A172 (cell line): ENCODE results near the gene MAEA. TPM values are rescaled to one million over a fixed set of nuclear protein-coding genes. Genes with fewer than 3 reads are reported as not detected.
A peak's percentile ranks its signal among the peaks of the same experiment; 100 is the strongest.

ENCODE experiments used
- DNase-seq: peaks from one replicate; pipeline ENCODE4 v3.0.0-alpha.2; 2015; ENCODE audit warnings: low spot score
- total RNA-seq: library from RNA; depleted of rRNA; stranded (reverse); fragments of >200 nt; shearing (Covaris generic); gene quantifications from 2 replicates; pipeline ENCODE4 v1.2.3, GENCODE V29; 2014

The MAEA gene
- total RNA-seq, 1 experiment from 2014 or later = 100 TPM

DNA sequence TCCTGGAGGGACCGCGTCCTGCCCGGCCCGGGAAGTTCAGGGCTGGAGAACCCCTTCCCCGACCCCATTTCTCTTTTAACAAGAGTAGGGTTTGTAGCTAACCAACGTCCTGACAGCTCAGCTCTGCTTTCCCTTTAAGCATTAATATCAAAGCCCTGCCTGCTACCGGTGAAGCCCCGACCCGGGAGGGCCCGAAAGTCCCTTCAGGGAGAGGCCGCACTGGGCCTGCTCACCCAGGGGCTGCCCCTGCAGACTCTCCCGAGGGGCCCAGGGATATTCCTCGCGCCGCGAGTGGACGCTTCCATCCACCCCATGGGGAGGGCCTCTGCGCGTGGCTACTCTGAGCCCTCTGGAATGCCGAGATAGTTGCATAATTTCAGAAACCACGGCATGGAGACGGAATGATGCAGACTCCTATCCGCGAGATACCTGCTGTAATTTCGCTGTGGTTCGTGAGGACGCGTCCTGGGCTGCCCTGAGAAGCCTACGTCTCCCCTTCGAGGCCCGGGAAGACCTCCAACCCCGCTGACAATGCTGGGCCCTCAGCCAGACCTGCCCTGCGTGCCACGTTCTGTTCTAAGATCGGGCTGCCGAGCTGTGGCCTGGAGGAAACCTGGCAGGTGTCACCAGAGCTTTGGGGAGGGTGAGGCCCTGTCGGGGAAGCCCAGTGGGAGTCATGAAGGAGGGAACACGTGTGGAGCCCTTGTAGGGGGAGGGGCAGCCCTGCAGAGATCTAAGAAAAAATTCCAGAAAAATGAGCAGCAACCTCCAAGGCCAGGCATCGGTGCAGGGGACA is 39.8 kb upstream of the MAEA start:
- no peak for DNase-seq

GRCh38 chr4:1250527-1250812 is 39.2 kb upstream of the MAEA start:
- no peak for DNase-seq

DNA sequence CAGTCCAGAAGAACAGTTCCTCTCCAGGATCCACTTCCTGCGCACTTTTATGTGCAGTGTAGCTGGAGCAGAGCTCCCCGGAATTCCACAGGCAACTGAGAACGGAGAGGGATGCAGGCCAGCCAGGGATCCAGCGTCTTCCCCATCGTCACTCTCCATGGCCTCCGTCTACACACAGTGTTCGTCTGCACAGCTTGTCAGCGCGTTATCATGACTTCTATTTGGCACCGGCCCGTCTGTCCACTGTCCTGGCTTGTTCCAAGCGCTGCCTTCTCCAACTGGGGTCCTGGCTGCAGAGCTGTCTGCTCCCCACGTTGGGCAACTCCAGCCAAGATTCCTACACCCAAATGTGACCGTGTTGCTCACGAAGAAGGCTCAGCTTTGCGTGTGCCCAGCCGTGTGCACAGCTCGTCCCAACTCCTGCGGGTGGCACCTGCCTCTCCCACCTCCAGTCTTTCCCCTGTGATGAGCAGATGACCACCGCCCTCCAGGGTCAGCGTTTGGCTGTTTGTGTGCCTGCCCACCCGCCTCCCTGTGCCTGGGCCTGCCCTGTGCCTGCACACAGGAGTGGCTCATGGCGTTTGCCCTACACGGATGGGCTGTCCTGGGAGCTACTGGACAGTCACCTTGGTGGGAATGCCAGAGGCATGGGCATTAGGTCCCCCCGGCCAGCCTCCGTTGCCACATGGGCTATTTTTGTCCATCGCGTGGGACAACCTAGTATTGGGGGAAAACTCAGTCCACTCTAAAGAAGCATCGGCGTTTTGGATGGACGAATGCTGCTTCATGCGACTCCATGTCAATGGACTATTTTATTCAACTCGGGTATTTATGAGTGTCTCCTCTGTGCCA is 38.5 kb upstream of the MAEA start:
- DNase-seq = no peak

DNA sequence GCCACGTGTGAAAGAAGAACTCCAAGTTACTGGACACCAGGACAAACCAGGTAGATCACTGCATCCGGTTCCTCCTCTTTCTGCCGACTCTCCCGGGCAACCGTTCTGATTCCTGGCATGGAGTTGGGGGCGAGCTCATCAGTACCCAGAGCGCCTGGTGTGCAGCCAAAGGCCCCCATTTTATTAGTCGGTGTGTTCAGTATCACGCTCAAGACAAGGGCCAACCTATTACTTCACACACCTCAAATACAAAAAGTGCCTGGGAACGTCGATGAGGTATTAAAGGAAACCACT is 38.0 kb upstream of the MAEA start:
- DNase-seq = no peak

DNA sequence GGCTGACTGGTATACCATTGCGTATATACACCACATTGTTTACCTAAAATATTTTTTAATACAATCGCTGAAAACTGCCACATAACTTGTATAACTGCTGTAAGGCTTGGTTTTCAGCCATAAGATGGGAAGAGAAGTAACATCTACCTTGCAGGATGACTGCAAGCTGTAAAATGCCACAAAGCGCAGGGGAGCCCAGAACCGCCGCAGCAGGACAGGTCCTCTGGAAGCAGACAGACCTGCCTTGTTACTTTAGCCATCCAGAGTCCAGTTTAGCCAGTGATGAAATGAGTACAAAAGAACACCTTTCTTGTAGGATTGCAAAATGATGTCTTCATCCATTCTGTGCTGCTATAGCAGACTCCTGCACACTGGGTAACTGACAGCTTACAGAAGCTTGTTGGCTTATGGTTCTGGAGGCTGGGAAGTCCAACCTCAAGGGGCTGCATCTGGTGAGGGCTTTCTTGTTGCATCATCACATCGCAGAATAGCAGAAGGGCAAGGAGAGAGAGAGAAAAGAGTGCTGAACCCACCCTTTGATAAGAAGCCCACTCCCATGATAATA is 36.7 kb upstream of the MAEA start:
- no peak for DNase-seq

GRCh38 chr4:1253831-1254230 is 35.9 kb upstream of the MAEA start:
- no peak for DNase-seq

- no peak for DNase-seq
Measured at GRCh38 chr4:1255151-1255550, 34.5 kb upstream of the MAEA start.

DNA sequence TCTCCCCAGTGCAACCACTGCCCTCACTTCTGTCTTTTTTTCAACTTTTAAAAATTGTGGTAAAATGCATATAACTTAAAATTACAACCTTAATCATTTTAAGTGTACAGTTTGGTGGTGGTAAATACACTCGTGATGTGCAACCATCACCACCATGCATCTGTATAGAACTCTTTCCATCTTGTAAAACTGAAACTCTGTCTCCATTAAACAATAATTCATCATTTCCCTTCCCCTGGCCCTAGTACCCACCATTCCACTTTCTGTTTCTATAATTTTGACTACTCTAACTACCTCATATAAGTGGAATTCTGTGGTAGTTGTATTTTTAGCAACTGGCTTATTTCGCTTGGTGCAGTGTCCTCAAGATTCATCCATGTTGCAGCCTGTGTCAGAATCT is 34.0 kb upstream of the MAEA start:
- no peak for DNase-seq

DNA sequence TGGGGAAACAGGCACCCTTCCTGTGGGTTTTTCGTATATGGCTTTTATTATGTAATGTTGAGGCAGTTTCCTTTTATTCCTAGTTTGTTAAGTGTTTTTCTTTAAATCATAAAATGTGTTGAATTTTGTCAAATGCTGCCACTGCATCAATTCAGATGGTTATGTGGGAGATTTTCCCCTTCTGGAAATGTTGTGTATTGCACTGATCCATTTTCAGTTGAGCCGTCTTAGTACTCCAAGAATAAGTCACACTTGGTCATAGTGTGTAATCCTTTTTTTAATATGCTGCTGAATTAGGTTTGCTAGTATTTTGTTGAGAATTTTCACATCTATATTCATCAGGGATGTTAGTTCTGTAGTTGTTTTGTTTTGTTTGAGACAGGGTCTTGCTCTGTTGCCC is 31.2 kb upstream of the MAEA start:
- no peak for DNase-seq

DNA sequence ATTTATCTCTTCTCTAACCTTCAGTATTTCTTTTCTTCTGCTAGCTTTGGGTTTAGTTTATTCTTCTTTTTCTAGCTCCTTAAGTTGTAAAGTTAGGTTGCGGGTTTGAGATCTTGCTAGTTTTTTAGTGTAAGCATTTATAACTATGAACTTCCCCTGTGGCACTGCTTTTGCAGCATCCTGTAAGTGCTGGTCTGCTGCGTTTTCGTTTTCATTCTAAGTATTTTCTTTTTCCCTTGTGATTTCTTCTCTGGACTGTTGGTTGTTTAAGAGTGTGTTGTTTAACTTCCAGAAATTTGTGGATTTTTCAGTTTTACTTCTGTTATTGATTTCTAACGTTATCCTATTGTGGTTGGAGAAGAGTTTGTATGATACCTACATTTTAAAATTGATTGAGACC is 29.7 kb upstream of the MAEA start:
- no peak for DNase-seq

DNA sequence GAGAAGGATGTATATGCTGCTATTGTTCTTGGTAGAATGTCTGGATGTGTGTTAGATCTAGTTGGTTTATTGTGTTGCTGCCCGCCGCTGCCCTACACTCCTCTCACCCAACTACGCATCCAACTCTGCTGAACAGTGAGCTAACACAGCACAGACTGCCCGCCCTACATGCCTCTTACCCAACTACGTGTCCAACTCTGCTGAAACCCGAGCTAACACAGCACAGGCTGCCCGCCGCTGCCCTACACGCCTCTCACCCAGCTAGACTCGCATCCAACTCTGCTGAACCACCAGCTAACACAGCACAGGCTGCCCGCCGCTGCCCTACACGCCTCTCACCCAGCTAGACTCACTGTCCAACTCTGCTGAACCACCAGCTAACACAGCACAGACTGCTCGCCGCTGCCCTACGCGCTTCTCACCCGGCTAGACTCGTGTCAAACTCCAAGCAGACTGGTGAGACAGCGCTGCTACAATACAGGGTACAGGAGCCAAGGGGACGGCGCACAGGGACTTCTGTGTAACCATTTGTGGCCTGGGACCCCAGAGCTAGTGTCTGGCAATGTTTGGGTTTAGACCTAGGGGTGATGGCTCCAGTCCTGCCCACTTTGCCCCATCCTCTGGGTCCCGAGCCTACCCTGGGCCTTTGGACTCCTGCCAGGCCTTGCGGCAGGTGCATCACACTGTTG is 29.1 kb upstream of the MAEA start:
- DNase-seq = no peak

DNA sequence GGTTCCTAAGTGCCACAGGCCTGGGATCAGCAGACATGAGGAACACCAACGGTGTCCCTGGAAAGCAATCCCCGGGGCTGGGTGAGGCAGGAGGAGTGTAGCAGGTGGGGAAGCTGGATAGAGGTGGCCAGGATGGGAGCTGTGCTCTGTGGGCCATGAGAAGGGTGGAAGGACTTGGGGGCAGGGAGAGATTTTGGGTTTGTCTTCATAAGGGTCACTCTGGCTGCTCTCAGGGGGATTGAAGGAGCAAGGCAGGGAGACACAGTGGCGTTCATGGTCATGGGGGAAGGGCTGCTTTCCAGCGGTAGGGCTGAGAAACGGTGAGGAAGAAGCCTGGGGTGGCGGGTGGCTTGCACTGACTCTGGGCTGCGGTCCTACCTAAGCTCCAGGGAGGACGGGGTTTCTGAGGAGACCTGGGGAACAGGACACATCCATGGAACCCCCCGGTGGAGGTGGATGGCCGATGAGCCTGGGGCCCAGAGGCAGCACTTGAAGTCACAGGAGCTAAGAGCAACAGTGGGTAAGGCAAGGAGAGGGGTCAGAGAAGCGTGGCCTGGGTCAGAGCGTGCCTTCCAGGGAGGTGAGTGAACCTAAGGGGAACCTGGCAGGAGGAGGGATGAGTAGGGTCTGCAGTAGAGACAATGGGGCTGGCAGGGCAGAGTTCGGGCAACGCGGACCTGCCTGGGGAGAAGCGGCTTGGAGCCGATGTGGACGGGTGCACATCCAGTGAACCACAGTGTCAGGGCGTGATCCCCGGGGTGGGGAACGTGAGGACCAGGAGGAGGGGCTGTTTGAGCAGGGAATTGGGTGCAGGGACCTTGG is 28.4 kb upstream of the MAEA start:
- DNase-seq = no peak

DNA sequence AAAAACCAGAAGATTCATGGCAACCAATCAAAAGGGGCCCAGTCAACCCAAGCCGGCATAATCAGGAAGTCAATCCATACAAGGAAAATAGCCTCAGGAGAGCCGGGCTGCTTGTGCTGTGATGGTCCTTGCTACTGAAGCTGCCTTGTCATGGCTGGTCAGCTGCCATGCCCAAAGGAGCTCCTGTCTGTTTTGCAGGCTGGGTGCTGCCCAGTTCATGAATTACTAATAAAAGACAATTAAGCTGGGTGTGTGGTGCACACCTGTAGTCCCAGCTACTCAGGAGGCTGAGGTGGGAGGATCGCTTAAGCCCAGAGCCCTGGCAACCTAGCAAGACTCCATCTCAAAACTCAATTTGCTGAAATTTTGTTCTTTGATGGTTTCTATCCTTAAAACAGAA is 24.7 kb upstream of the MAEA start:
- no peak for DNase-seq

DNA sequence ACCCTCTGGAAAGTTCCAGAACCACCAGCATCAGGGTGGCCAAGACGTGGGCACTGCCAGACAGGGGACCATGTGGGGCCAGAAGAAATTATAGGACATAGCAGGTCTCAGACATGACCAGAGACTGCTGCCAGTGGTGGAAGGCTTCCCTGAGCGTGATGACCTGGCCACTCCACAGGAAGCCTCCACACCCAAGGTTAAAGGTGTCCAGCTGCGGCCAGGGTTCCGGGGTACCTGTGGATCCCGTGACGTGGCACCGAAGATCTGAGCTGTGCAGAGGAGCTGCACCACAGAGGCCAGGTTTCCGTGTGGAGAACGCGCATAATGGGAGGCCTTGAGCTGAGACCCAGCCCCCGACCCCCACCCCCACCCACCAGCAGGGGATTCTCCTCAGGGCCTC is 24.3 kb upstream of the MAEA start:
- no peak for DNase-seq

DNA sequence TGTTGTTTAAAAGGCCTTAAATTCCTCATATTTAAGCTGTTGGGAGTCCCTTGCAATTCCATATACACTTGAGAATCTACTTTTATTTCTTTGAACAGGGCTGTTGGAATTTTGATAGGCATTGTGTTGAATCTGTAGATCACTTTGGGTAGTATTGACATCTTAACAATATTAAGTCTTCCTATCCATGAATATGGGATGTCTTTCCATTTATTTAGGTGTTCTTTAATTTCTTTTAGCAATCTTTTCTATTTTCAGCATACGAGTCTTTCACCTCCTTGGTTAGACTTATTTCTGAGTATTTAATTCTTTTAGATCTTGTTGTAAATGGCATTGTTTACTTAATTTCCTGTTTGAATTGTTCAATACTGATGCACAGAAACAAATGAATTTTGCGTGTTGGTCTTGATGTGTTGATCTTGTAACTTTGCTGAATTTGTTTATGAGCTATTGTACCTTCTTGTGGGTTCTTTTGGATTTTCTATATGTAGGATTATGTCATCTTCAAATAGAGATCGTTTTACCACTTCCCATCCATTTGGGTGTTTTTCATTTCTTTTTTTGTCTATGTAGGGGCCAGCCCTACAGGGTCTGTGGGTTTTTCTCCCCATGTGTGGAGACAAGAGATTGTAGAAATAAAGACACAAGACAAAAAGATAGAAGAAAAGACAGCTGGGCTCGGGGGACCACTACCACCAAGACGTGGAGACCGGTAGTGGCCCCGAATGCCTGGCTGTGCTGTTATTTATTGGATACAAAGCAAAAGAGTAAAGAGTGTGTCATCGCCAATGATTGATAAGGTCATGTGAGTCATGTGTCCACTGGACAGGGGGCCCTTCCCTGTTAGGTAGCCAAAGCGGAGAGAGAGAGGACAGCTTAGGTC is 22.6 kb upstream of the MAEA start:
- no peak for DNase-seq

DNA sequence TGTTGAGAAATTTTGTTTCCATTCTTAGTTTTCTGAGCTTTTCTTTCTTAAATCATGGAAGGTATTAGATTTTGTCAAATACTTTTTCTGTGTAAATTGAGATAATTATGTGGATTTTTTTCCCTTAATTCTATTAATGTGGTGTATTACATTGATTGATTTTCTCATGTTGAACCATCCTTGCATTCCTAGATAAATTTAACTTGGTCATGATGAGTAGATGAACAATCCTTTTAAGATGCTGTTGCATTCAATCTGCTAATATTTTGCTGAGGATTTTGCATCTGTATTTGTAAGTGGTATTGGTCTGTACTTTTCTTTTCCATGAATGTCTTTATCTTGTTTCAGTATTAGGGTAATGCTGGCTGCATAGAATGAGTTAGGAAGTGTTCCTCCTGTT is 20.5 kb upstream of the MAEA start:
- no peak for DNase-seq

GRCh38 chr4:1271686-1272085 is 18.0 kb upstream of the MAEA start:
- DNase-seq = no peak

- DNase-seq = no peak
Measured at GRCh38 chr4:1274871-1275270, 14.8 kb upstream of the MAEA start.

GRCh38 chr4:1276984-1277383 is 12.7 kb upstream of the MAEA start:
- no peak for DNase-seq

- peak; percentile 56 for DNase-seq
Measured at GRCh38 chr4:1277667-1278665, 11.7 kb upstream of the MAEA start.
